Fibroblast of villous mesenchyme (primary cell): ENCODE measurements around the gene PRDM16. TPM values are rescaled to one million over a fixed set of nuclear protein-coding genes. Genes with fewer than 3 reads are reported as not detected.

Experiments
- DNase-seq: peaks from one replicate; pipeline ENCODE4 v3.0.0-alpha.2; 2010; ENCODE audit warnings: low read depth
- H3K4me3 ChIP-seq: 2 replicates; pipeline ENCODE4 v1.5.1; 2011; ENCODE audit warnings: low read depth, mild to moderate bottlenecking, low read length
- CTCF ChIP-seq: IDR thresholded peaks from 2 replicates; pipeline ENCODE4 v1.5.1; 2012; ENCODE audit warnings: low read depth, mild to moderate bottlenecking, low read length; ENCODE audit not compliant: insufficient read depth
- total RNA-seq: library from RNA; depleted of rRNA; stranded (reverse); fragments of >200 nt; gene quantifications from 2 replicates; pipeline ENCODE4 v1.2.3, GENCODE V29; 2012

Gene PRDM16
- total RNA-seq, 1 donor = 1.7 TPM

- DNase-seq = no peak
- no peak overlapping the region for H3K4me3 ChIP-seq
- TF ChIP-seq CTCF = no peak
These were observed 327.4 kb downstream of the PRDM16 start for GRCh38 chr1:3396411-3396810.

GRCh38 chr1:3397311-3397710 is 328.3 kb downstream of the PRDM16 start:
- TF ChIP-seq CTCF = no peak
- H3K4me3 ChIP-seq = no peak overlapping the region
- DNase-seq = no peak

- TF ChIP-seq CTCF = no peak
- no peak for DNase-seq
- H3K4me3 ChIP-seq = no peak overlapping the region
These were observed 329.6 kb downstream of the PRDM16 start for GRCh38 chr1:3398396-3399140.

- DNase-seq = no peak
- TF ChIP-seq CTCF = no peak
- H3K4me3 ChIP-seq = no peak overlapping the region
These were observed 330.7 kb downstream of the PRDM16 start for GRCh38 chr1:3399732-3400131.

- H3K4me3 ChIP-seq = no peak overlapping the region
- TF ChIP-seq CTCF = no peak
- no peak for DNase-seq
These were observed 332.7 kb downstream of the PRDM16 start for GRCh38 chr1:3401585-3402257.

GRCh38 chr1:3402258-3403010 is 333.4 kb downstream of the PRDM16 start:
- H3K4me3 ChIP-seq = no peak overlapping the region
- no peak for DNase-seq
- no peak for TF ChIP-seq CTCF
